Measurements from ENCODE around the gene DNAJC10. TPM values are rescaled to one million over a fixed set of nuclear protein-coding genes. Genes with fewer than 3 reads are reported as not detected.

DNAJC10 gene
- total and polyA plus RNA-seq, 9 of the 15 experiments (the other 6 are each of a cell fraction or from before 2014, with no cell fraction given): 9.8 to 77.7 (median 57.3) TPM

GRCh38 chr2:182715121-182715891 lies 751 bp upstream of the DNAJC10 start (continued):
- TF ChIP-seq HOXB6 (CRISPR knock-in tag; IDR thresholded peaks at IDR 0.05; ENCODE audit: borderline replicate concordance) (no peak; the same call in 1 of the 2 replicates), JUND (IDR thresholded peaks at IDR 0.05; ENCODE audit: borderline replicate concordance, low read depth, low read length) (no peak), JUND (tag; IDR thresholded peaks at IDR 0.05; ENCODE audit: borderline replicate concordance, low read depth, low read length) (peak; percentile 20; the same call in 1 of the 3 replicates), LEF1 (IDR thresholded peaks at IDR 0.05) (no peak), PHTF2 (CRISPR knock-in tag; IDR thresholded peaks at IDR 0.05) (no peak), NFIX (CRISPR knock-in tag; IDR thresholded peaks at IDR 0.05; ENCODE audit: low read depth) (no peak), HEY1 (CRISPR knock-in tag; IDR thresholded peaks at IDR 0.05; ENCODE audit: borderline replicate concordance) (no peak), RBBP5 (IDR thresholded peaks at IDR 0.05; ENCODE audit: borderline replicate concordance, insufficient read depth, low read length, poor library complexity, severe bottlenecking) (no peak), NELFE (IDR thresholded peaks at IDR 0.05; ENCODE audit: insufficient read depth, insufficient read length) (no peak), BMI1 (IDR thresholded peaks at IDR 0.05; ENCODE audit: low read length) (no peak), BRD9 (IDR thresholded peaks at IDR 0.05; ENCODE audit: low read depth, partially characterized antibody) (peak; percentile 38), ZNF143 (CRISPR knock-in tag; IDR thresholded peaks at IDR 0.05) (no peak), NCOA4 (IDR thresholded peaks at IDR 0.05; ENCODE audit: partially characterized antibody) (no peak), PCBP2 (IDR thresholded peaks at IDR 0.05; ENCODE audit: low read depth, low read length, poor library complexity, severe bottlenecking) (no peak), ELK3 (CRISPR knock-in tag; IDR thresholded peaks at IDR 0.05) (peak; percentile 24; the same call in 1 of the 2 replicates), HINFP (tag; conservative IDR thresholded peaks at IDR 0.05; ENCODE audit: low read depth) (no peak), SPI1 (IDR thresholded peaks at IDR 0.05; ENCODE audit: borderline replicate concordance, low read depth, low read length) (no peak)
